GM23338 (cell line): ENCODE data around the gene KRTAP10-9. TPM values are rescaled to one million over a fixed set of nuclear protein-coding genes. Genes with fewer than 3 reads are reported as not detected.
"Not testable (repeated sequence)": the region's sequence is repeated elsewhere in the genome, so short reads cannot be mapped to it uniquely, and the experiment has no call there.

Experiments
- ATAC-seq: fragments of 200-7000 bp; cut with Tn5 transposase; 3 replicates; pipeline ENCODE4 v1.9.1; 2020
- DNase-seq: peaks from one replicate; pipeline ENCODE4 v3.0.0-alpha.2; 2015; ENCODE audit warnings: low spot score
- H2AFZ ChIP-seq: fragments of 200-600 bp; sonication (generic); 2 replicates; pipeline ENCODE4 v1.8.0; 2016; ENCODE audit warnings: antibody characterized with exemption, mild to moderate bottlenecking, moderate library complexity
- H3F3A ChIP-seq: fragments of 200-600 bp; sonication (generic); replicated peaks from 2 replicates; pipeline ENCODE4 v1.8.0; 2017; ENCODE audit warnings: antibody characterized with exemption, mixed run types, low read depth
- H3K27ac ChIP-seq: fragments of 200-600 bp; sonication (generic); 2 replicates; pipeline ENCODE4 v1.6.1; 2016; ENCODE audit warnings: low read depth
- H3K27me3 ChIP-seq: fragments of 200-600 bp; sonication (generic); 2 replicates; pipeline ENCODE4 v1.8.0; 2016; ENCODE audit warnings: mild to moderate bottlenecking, mixed run types, moderate library complexity; ENCODE audit not compliant: insufficient read depth
- H3K36me3 ChIP-seq: fragments of 200-600 bp; sonication (generic); 2 replicates; pipeline ENCODE4 v1.8.0; 2016; ENCODE audit warnings: mild to moderate bottlenecking; ENCODE audit not compliant: insufficient read depth
- H3K4me1 ChIP-seq: fragments of 200-600 bp; sonication (generic); 2 replicates; pipeline ENCODE4 v1.8.0; 2016; ENCODE audit warnings: mild to moderate bottlenecking, moderate library complexity; ENCODE audit not compliant: insufficient read depth
- H3K4me2 ChIP-seq: fragments of 200-600 bp; sonication (generic); 2 replicates; pipeline ENCODE4 v1.7.1; 2017; ENCODE audit warnings: mixed run types
- H3K4me3 ChIP-seq: fragments of 200-600 bp; sonication (generic); 2 replicates; pipeline ENCODE4 v1.6.1; 2016; ENCODE audit warnings: mixed run types
- H3K79me2 ChIP-seq: fragments of 200-600 bp; sonication (generic); replicated peaks from 2 replicates; pipeline ENCODE4 v1.8.0; 2017; ENCODE audit warnings: mild to moderate bottlenecking; ENCODE audit not compliant: insufficient read depth
- H3K9me2 ChIP-seq: fragments of 200-600 bp; sonication (generic); 2 replicates; pipeline ENCODE4 v1.8.0; 2017; ENCODE audit not compliant: insufficient read depth
- H4K20me1 ChIP-seq: fragments of 200-600 bp; sonication (generic); replicated peaks from 2 replicates; pipeline ENCODE4 v1.8.0; 2017; ENCODE audit warnings: mild to moderate bottlenecking; ENCODE audit not compliant: insufficient read depth
- H3K27ac Mint-ChIP-seq: 2 replicates; pipeline ENCODE4 v1.8.0; 2020; ENCODE audit warnings: inconsistent platforms, mild to moderate bottlenecking, moderate library complexity, mixed read lengths
- H3K27me3 Mint-ChIP-seq: 3 replicates; pipeline ENCODE4 v1.8.0; 2022; ENCODE audit warnings: low read depth, mild to moderate bottlenecking, moderate library complexity, mixed read lengths, inconsistent platforms; ENCODE audit not compliant: insufficient read depth, poor library complexity
- H3K36me3 Mint-ChIP-seq: 3 replicates; pipeline ENCODE4 v1.8.0; 2021; ENCODE audit warnings: low read depth, mild to moderate bottlenecking, inconsistent platforms, moderate library complexity, mixed read lengths
- H3K4me1 Mint-ChIP-seq: 3 replicates; pipeline ENCODE4 v1.8.0; 2020; ENCODE audit warnings: mild to moderate bottlenecking, inconsistent platforms, mixed read lengths
- H3K4me3 Mint-ChIP-seq: 3 replicates; pipeline ENCODE4 v1.8.0; 2021; ENCODE audit warnings: moderate library complexity, mild to moderate bottlenecking, inconsistent platforms, mixed read lengths
- H3K9me3 Mint-ChIP-seq: 3 replicates; pipeline ENCODE4 v1.8.0; 2020; ENCODE audit warnings: moderate library complexity, mild to moderate bottlenecking, inconsistent platforms, mixed read lengths
- JUNB ChIP-seq: IDR thresholded peaks from one replicate; pipeline ENCODE4 v1.6.1; 2016; ENCODE audit warnings: antibody characterized with exemption; ENCODE audit not compliant: unreplicated experiment
- NANOG ChIP-seq: IDR thresholded peaks from 2 replicates; pipeline ENCODE4 v1.6.1; 2016; ENCODE audit warnings: antibody characterized with exemption, borderline replicate concordance
- STAT1 ChIP-seq: IDR thresholded peaks from one replicate; pipeline ENCODE4 v1.6.1; 2016; ENCODE audit warnings: antibody characterized with exemption; ENCODE audit not compliant: unreplicated experiment
- ZNF114 ChIP-seq: fragments of 250-450 bp; sonication (Bioruptor Pico); IDR thresholded peaks from 2 replicates; pipeline ENCODE4 v1.5.0; 2020; ENCODE audit warnings: mild to moderate bottlenecking, moderate library complexity
- polyA plus RNA-seq: library from polyadenylated mRNA; unstranded; fragments of >200 nt; fragmentation: Nextera tagmentation; extraction: Ambion mirVana; gene quantifications from 2 replicates; pipeline ENCODE4 v1.2.1, GENCODE V29; 2016
- total RNA-seq: library from RNA; depleted of rRNA; stranded (reverse); fragments of >200 nt; shearing (Covaris generic); gene quantifications from 2 replicates; pipeline ENCODE4 v1.2.3, GENCODE V29; 2014
- TF ChIP-seq, protein P1 (sequence below), 2 experiments: fragments of 200-600 bp in 1 of 2; sonication (generic) in 1 of 2; conservative IDR thresholded peaks; 2 replicates each; pipeline versions ENCODE4 v1.5.1 to v1.6.1; 2016 to 2017; ENCODE audit warnings: antibody characterized with exemption in 2 of 2, low read depth in 2 of 2, mild to moderate bottlenecking in 2 of 2, moderate library complexity in 1 of 2
- TF ChIP-seq, protein P2 (sequence below): fragments of 250-450 bp; sonication (Bioruptor Pico); IDR thresholded peaks from 2 replicates; pipeline ENCODE4 v1.5.0; 2020; ENCODE audit warnings: mild to moderate bottlenecking, moderate library complexity

Gene KRTAP10-9
- total and polyA plus RNA-seq, 2 experiments from 2014 or later: not detected

DNA sequence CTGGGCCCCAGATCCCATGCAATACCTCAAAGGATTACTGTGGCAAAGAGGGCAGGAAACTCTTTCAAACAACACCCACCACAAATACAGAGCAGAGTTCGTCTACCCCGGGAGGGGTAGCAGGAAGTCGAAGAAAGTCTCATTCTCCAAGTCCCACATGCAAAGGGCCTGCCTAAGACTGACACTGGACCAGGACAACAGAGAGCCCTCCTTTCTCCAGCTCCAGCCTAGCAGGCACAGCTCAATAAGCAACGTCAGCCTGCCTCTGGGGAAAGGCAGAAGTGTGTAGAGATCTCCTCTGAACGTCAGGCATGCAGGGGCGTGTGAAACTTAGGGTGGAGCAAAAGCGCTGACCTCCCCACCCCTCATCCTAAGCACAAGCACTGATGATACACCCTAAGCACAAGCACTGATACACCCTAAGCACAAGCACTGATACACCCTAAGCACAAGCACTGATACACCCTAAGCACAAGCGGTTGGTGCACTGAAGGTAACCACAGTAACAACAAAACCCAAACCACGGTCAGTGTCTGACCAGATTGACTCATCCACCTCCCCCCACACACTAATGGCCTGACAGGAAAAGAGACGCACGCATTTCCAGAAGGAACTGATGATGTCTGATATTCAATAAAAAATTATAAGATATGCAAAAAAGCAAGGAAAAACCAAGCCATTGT lies 32.2 kb downstream of the KRTAP10-9 start (continued):
- TF ChIP-seq, protein P1, sequence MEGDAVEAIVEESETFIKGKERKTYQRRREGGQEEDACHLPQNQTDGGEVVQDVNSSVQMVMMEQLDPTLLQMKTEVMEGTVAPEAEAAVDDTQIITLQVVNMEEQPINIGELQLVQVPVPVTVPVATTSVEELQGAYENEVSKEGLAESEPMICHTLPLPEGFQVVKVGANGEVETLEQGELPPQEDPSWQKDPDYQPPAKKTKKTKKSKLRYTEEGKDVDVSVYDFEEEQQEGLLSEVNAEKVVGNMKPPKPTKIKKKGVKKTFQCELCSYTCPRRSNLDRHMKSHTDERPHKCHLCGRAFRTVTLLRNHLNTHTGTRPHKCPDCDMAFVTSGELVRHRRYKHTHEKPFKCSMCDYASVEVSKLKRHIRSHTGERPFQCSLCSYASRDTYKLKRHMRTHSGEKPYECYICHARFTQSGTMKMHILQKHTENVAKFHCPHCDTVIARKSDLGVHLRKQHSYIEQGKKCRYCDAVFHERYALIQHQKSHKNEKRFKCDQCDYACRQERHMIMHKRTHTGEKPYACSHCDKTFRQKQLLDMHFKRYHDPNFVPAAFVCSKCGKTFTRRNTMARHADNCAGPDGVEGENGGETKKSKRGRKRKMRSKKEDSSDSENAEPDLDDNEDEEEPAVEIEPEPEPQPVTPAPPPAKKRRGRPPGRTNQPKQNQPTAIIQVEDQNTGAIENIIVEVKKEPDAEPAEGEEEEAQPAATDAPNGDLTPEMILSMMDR (conservative IDR thresholded peaks at IDR 0.05; ENCODE audit: low read depth in 2 of 2): no peak
- no peak for TF ChIP-seq ZNF114
- no peak for TF ChIP-seq JUNB
- no peak for TF ChIP-seq NANOG
- TF ChIP-seq, protein P2, sequence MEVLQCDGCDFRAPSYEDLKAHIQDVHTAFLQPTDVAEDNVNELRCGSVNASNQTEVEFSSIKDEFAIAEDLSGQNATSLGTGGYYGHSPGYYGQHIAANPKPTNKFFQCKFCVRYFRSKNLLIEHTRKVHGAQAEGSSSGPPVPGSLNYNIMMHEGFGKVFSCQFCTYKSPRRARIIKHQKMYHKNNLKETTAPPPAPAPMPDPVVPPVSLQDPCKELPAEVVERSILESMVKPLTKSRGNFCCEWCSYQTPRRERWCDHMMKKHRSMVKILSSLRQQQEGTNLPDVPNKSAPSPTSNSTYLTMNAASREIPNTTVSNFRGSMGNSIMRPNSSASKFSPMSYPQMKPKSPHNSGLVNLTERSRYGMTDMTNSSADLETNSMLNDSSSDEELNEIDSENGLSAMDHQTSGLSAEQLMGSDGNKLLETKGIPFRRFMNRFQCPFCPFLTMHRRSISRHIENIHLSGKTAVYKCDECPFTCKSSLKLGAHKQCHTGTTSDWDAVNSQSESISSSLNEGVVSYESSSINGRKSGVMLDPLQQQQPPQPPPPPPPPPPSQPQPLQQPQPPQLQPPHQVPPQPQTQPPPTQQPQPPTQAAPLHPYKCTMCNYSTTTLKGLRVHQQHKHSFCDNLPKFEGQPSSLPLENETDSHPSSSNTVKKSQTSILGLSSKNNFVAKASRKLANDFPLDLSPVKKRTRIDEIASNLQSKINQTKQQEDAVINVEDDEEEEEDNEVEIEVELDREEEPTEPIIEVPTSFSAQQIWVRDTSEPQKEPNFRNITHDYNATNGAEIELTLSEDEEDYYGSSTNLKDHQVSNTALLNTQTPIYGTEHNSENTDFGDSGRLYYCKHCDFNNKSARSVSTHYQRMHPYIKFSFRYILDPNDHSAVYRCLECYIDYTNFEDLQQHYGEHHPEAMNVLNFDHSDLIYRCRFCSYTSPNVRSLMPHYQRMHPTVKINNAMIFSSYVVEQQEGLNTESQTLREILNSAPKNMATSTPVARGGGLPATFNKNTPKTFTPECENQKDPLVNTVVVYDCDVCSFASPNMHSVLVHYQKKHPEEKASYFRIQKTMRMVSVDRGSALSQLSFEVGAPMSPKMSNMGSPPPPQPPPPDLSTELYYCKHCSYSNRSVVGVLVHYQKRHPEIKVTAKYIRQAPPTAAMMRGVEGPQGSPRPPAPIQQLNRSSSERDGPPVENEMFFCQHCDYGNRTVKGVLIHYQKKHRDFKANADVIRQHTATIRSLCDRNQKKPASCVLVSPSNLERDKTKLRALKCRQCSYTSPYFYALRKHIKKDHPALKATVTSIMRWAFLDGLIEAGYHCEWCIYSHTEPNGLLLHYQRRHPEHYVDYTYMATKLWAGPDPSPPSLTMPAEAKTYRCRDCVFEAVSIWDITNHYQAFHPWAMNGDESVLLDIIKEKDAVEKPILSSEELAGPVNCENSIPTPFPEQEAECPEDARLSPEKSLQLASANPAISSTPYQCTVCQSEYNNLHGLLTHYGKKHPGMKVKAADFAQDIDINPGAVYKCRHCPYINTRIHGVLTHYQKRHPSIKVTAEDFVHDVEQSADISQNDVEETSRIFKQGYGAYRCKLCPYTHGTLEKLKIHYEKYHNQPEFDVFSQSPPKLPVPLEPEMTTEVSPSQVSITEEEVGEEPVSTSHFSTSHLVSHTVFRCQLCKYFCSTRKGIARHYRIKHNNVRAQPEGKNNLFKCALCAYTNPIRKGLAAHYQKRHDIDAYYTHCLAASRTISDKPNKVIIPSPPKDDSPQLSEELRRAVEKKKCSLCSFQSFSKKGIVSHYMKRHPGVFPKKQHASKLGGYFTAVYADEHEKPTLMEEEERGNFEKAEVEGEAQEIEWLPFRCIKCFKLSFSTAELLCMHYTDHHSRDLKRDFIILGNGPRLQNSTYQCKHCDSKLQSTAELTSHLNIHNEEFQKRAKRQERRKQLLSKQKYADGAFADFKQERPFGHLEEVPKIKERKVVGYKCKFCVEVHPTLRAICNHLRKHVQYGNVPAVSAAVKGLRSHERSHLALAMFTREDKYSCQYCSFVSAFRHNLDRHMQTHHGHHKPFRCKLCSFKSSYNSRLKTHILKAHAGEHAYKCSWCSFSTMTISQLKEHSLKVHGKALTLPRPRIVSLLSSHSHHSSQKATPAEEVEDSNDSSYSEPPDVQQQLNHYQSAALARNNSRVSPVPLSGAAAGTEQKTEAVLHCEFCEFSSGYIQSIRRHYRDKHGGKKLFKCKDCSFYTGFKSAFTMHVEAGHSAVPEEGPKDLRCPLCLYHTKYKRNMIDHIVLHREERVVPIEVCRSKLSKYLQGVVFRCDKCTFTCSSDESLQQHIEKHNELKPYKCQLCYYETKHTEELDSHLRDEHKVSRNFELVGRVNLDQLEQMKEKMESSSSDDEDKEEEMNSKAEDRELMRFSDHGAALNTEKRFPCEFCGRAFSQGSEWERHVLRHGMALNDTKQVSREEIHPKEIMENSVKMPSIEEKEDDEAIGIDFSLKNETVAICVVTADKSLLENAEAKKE (CRISPR knock-in tag): no peak
- TF ChIP-seq STAT1: no peak

DNA sequence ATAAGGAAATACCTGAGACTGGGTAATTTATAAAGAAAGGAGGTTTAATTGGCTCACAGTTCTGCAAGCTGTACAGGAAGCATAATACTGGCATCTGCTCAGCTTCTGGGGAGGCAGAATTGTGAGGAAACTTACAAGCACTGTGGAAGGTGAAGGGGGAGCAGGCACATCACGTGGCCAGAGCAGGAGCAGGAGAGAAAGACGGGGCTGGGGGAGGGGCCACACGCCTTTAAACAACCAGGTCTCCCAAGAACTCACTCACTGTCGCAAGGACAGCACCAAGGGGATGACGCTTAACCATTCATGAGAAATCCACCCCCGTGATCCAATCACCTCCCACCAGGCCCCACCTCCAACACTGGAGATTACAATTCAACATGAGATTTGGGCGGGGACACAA lies 34.7 kb downstream of the KRTAP10-9 start:
- not testable (repeated sequence) for H3K4me3 Mint-ChIP-seq, H3K27ac ChIP-seq, H3K9me2 ChIP-seq, H3K4me3 ChIP-seq, H3K79me2 ChIP-seq, H3K27ac Mint-ChIP-seq, H3K27me3 Mint-ChIP-seq, H3K36me3 Mint-ChIP-seq, H3K36me3 ChIP-seq, H3F3A ChIP-seq, H4K20me1 ChIP-seq, H3K27me3 ChIP-seq
- peaks cover 12% of the 10 kb centered on the region for H3K9me3 Mint-ChIP-seq
- Histone ChIP-seq H3K4me2 (0 out of 2 replicates have a peak overlapping the region, but pooled peaks have one; percentile 46), H3K4me1 (peaks cover 31% of the 10 kb centered on the region), H2AFZ (peak overlapping the region; percentile 63; the same call in 1 of the 2 replicates)
- DNase-seq (peak; percentile 79), ATAC-seq (peak; percentile 90)
- H3K4me1 Mint-ChIP-seq: peaks cover 30% of the 10 kb centered on the region
